ENCODE results near the gene HEG1.

HEG1 gene

DNA sequence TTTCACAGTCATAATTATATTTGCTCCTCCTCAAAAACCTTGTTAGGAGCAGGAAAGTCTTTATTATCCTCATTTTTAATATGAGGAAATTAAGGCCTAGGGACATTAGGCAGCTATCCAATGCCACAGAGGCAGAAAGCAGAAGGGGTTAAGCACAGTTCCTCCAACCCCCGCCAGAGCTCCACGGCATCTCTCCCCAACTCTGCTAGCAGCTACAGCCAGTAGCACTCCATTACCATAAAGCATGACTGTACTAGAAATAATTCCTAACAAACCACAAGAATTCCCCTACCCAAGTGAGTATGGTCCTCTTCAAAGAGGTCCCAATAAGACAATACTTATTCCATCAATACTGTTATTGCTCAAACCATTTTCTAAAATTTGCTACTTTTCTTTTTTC, 9.8 kb downstream of the HEG1 start:
- DNase-seq = no peak

DNA sequence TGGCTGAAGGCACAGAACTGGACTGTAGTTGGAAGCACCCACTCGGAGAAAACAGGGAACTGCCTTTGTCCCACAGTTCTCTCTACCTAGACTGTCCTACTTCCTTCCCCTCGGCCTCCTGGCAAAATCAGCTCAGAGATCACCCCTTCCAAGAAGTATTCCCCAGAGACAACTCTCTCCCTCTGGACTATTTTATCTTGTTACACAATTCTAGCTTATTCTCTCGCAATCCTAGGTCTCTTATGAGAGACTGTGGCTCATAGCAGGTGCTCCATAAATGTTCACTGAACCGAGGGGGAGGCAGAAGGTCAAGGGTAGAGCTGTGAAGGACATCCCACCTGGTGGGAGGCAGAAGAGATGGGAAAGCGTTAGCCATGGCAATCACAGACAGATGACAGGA, 10.6 kb downstream of the HEG1 start:
- no peak for DNase-seq

DNA sequence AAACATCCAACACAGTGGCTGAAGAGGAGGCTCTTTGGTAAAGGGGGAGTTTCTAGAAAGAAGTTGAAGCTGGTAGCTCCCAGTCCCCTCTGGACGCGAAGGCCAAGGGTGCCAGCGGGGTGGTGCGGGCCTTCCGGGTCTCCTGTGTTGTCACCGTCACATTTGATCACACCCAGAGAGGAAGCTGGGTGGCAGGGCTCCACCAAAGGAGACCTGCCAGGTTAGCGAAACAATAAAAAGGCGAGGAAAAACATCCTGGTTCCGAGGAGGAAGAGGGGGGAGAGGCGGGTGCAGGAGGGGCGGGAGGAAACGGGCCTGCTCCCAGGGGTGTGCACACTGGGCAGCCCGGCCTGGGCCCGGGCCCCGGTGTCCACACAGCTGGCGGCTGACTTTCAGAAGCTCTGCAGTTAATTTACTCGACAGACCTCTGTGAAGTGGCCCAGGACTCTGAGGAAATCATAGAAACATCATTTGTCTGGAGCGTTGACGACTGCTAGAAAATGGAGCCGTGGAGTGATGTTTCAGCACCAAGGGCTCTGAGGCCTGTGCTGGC, 12.1 kb downstream of the HEG1 start:
- DNase-seq = no peak

DNA sequence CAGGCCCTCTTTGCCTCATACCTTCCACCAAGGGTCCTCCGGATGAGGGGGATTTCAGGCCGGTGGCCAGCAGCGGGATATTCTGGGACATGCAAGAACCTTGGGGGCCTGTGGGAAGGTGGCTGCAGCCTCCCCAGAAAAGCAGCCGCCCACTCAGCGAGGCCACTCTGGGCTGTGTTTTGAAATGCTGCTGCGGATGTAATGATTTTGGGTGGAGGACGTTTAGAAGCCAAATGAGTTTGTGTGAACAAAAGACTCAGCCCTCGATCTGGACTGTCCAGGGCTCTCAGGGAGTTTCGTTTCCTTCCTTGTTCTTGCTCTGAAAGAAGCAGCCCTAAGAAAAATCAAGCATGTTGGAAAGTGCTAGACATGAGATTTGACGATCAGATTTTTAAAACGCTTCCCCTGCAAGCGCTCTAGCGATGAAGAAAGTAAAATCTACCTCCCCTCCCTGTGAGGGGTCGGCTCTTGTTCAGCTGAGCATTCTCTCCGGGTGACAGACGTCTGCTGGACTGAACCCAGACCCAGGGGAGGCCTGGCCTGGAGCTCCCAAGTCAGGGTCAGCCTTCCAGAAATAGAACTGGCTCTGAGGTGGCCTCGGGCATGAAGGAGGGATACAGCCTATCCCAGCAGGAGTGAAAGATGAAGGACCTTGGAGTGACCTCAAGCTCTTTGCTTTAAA, 12.9 kb downstream of the HEG1 start:
- no peak for DNase-seq

DNA sequence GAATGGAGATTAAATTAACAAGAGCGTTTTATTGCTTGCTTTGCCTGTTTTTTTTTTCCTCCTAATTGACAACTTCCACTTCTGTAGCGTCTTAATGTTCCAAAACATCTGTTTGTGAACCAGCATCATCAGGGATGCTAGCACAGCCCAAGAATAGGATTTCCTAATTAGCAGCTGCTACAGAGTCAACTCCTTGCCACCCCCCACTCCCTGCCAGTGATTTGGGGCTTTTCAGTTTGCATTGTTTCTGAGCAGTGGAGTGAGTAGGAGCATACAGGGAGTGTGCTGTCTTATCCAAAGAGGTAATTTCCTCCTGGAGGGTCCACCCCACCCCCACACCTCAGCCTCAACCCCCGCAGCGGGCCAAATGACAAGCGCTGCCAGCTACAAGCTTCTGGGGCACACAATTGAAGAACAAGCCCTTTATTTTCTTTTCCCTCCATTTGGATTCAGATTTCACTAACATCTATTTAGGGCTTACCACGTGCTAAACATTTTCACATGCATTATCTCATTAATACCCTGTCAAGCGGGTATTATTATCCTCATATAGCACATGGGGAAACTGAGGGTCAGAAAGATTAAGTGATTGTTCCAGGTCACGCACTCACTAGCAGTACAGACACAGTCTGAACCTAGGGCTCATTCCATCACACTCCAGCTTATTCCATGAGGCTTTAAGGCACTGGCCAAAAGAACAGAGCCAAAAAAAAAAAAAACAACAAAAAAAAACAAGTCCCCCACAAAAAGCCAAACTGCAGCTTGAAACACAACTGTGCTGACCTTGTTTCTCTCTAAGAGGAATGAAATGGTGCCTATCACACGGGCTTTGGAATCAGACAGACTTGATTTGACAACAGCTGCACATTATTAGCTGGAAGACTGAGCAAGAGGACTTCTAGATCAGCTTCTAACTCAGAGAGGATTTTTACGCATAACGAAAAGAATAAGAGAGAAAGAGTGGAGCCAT, 16.4 kb downstream of the HEG1 start:
- DNase-seq = no peak

GRCh38 chr3:125037498-125038150, 18.2 kb downstream of the HEG1 start:
- DNase-seq = no peak

DNA sequence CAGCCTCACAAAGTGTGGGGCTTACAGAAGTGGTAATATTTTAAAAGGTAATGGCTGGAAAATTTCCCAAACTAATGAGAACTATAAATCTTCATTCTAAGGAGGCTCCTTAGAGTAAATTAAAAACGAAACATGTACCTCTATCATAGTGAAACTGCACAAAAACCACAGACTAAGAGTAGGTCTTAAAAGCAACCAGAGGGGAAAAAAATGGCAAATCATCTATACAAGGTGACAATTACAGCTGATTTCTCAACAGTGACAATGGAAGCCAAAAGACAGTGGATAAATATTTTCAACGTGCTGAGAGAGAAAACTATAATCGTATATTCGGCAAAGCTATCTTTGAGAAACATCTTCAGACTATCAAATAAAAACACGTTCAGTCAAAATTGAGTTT, 20.6 kb downstream of the HEG1 start:
- DNase-seq = no peak

- no peak for DNase-seq
These were observed 22.2 kb downstream of the HEG1 start for GRCh38 chr3:125033616-125034015.

DNA sequence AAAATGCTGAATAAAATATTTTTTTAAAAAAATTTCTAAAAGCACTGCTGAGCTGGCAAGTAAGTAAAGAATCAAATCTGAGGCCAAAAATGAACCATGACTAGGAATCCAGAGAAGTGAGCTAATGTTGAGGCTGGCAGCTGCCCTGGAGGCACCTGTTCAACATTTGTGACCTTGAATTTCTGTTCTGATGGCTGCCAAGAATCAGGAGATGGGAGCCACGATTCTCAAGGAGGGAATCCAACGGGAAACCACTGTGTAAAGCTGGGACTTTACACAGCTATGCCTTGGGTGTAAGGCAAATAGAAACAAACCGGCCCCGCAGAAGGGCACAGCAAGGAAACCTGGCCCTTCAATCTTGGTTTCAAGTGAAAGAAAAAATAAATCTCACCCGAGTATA, 22.7 kb downstream of the HEG1 start:
- DNase-seq = no peak

GRCh38 chr3:125032683-125033082, 23.1 kb downstream of the HEG1 start:
- no peak for DNase-seq

DNA sequence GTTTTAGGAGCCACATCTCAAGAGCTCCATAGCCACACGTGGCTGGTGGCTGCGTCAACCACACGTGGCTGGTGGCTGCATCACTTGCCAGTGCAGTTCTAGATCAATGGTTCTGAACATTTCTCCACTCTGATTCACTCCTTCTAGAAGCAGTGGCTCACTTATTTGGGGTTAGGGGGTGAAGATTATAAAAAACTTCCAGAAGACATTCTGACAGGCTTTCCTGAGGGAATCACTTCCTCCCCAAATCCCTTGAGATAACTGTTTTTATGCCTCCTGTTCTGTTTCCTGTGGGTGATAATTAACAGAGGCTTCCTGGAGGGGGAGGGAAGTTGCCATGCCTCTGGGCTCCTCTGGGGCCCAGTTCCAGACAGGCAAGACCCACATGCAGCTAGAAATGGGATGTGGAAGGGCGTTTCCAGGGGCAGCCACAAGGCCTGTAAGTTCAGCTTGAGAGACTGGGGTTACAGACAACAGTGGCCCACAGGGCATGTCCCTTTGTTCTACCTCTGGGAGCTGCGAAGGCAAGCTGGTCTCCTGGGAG, 23.6 kb downstream of the HEG1 start:
- DNase-seq = no peak

DNA sequence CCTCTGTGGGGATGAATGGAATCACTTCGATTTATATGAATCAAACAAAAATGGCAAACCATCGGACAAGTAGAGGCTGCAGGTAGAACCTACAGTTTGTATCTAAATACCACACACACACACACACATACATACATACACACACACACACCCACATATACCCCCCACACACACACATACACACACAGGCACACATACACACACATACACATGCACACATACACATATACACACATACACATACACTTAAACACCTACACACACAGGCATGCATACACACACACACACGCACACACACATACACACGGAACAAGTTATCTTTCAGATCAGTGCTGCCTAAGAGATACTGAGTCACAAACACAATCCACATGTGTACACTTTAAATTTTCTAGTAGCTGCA, 24.3 kb downstream of the HEG1 start:
- no peak for DNase-seq

DNA sequence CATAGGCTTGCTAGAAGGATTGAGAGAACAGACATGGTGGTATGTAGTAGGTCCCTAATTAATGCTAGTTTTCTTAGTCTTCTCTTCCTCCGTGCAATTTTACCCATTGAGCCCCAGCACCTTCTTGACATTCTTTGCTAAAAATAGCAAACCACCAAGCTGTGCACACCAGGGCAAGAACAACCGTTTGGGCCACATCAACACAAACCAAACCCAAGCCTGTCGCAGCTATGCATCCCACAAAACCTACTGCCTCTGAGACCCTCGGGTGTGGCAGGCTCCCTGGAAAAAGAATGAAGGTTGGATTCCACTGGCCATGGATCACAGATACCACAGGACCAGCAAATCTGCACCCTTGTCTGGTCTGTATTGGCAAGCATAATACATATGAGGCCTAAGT, 27.1 kb downstream of the HEG1 start:
- no peak for DNase-seq

GRCh38 chr3:125025642-125026041, 30.2 kb downstream of the HEG1 start:
- DNase-seq = no peak

DNA sequence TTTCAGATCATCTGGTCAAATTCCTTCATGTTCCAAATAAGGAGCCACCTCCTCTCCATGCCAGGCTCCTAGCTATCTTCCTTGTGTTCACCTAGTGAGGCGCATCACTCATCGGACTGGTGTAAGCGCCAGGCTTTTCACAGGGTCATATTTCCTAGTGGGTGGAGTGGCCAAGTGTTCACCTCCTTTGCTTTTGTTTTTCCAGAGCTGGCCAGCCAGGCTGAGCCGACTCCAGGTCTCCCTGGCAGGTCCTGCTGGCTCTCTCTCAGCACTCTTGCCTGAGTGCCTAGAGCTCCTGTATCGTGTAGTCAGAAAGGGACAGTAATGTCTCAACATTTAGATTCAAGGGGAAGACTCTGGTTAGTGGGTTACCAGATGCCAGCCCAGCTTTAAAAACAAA, 31.0 kb downstream of the HEG1 start:
- no peak for DNase-seq

DNA sequence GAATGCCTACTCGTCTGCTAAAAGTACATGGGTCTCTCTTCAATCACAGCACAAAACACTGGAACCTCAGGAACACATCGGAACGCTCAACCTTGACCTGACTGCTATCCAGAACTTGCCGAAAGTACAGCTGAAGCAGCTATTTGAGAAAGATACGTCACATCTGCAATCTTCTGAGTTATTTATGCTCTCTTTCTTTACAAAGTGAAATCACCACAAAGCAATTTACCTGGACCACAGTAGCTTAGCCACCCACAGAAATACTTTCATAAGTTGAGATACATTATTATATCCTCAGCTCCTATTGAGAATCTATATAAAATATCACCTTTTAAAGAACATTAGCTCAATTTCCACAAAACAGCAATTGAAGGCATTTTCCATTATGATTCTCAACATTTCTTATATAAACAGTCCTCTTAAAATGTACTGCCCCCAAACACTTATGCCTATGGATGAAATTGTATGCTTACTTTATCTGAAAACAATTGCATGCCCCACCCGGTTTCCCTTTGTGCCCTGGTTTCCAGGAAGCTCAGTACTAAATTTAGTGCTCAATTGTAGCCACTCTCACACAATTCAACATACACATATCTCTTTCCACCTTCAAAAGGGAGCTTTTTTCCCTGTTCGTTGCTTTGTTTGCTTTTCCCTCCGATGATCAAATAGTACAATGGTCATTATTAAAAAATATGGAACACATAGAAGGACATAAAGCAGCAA, 31.8 kb downstream of the HEG1 start:
- DNase-seq = no peak

DNA sequence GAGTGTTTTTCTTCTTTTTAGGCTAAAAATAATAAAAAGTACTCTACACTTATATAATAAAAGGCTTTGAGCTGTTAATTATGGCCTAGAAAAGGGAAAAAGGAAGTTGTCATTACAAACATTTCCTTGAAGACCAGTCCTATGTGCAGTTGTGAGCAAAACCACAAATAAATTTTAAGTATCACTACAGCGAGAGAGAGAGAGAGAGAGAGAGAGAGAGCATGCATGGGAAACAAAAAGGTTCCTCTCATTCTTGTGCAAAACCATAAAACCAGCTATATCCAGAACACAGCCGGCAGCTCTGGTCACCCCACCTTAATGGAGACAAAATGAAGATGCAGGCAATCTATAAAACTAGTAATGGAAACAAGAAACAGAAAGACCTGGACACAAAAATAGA, 33.6 kb downstream of the HEG1 start:
- no peak for DNase-seq

DNA sequence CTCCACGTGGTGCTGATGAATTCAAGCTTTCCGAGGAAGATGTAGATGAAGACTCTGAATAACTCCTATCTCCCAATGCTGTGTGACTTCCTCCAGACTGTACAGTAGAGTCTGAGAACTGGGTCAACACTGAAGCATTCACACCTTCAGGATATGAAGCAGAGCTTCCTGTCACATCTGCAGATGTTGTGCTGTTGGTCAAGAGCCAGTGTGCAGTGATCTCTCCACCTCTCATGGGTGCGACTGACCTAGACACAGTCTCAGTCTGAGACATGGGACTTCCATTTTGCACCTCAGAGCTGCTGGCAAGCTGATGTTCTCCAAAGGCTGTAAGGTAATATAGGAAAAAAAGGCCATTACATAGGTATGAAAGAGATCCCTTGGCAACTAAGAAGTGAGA, 36.5 kb downstream of the HEG1 start:
- peak in 1 of 2 donors; percentile 13 for DNase-seq

- no peak for DNase-seq
These were observed 38.4 kb downstream of the HEG1 start for GRCh38 chr3:125017406-125017805.

- DNase-seq = no peak
These were observed 41.1 kb downstream of the HEG1 start for GRCh38 chr3:125014570-125015179.

DNA sequence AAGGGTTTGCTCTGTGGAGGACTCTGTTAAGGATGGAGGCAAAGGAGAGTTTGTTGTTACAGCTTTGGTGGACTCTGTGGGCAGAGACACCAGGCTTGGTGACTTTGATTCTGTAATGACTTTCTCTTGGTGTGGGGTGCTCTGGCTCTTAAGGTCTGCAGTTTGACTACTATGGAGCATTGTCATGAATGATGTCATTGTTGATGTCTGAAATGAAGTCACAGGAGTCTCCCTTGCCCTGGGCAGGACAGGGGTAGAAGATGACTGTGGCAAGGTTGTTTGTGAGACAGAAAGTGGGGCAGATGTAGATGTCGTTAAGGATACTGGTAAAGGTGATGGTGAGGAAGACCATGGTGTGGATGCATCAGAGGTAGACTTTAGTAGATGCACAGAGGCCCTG, 42.7 kb downstream of the HEG1 start:
- DNase-seq = no peak

GRCh38 chr3:125011941-125012340, 43.9 kb downstream of the HEG1 start:
- no peak for DNase-seq

Data from CD4-positive, alpha-beta T cell treated with Interleukin-1 beta for 1 hour (primary cell).